ENCODE measurements around the gene APBA1. TPM values are rescaled to one million over a fixed set of nuclear protein-coding genes. Genes with fewer than 3 reads are reported as not detected.
"Not testable (repeated sequence)": the region's sequence is repeated elsewhere in the genome, so short reads cannot be mapped to it uniquely, and the experiment has no call there.

Gene APBA1
- total RNA-seq, 2 donors from 2014 or later, result 6.3 to 7.5 TPM

DNA sequence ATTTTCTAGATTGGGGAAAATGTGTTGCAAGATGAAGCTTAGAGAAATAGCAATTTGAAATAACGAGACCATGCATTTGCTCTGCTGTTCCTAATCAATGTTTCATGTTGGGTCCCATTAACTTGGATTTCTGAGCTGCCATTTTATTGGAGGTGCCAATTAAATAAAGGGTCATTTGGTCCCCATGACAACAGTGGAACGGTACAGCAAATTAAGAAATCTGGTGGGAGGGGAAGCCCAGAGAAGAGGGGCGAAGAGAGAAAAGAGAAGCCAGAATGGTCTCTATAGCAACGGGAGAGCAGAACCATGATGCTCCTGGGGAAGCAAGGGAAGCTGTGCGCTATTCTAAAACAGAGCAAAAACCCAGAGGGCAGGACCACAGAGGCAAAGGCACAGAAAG is 226.9 kb downstream of the APBA1 start:
- Histone ChIP-seq H3K27ac (no peak overlapping the region), H3K9ac (ENCODE audit: low read depth in 2 of 2, low read length in 2 of 2) (no peak overlapping the region), H3K27me3 (no peaks in the 10 kb centered on the region), H3K4me1 (no peaks in the 10 kb centered on the region), H3K4me3 (no peak overlapping the region), H3K36me3 (no peaks in the 10 kb centered on the region), H3K9me3 (no peaks in the 10 kb centered on the region)
- DNase-seq, result no peak
- intact Hi-C loops (cut with DNase I), result no loop called here
- TF ChIP-seq CTCF (IDR thresholded peaks at IDR 0.05), result no peak

DNA sequence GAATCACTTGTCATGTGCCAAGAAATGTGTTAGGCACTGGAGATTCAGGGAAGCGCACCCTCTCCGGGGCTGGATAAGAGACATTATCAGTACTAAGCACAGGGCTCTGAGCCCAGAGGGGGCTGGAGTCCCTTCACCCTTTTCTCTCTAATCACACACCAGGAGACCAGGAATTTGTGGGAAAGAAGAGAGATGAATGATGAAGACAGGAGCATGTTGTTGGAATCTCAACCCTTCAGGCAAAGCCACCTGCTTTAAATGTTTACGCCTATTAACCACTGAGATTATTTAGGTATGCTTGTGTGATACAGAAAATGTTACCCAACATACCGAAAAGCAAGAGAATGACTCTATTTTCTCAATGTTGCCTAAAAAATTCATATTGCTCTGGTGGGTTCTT is 227.4 kb downstream of the APBA1 start:
- no peak overlapping the region for H3K4me3 ChIP-seq
- no peak for DNase-seq
- H3K36me3 ChIP-seq, result no peaks in the 10 kb centered on the region
- no peak overlapping the region for H3K27ac ChIP-seq
- no peak overlapping the region for H3K9ac ChIP-seq (ENCODE audit: low read depth in 2 of 2, low read length in 2 of 2)
- TF ChIP-seq CTCF (IDR thresholded peaks at IDR 0.05), result no peak
- H3K27me3 ChIP-seq, result no peaks in the 10 kb centered on the region
- intact Hi-C loops (cut with DNase I), result no loop called here
- H3K4me1 ChIP-seq, result no peaks in the 10 kb centered on the region
- H3K9me3 ChIP-seq, result no peaks in the 10 kb centered on the region

GRCh38 chr9:69444021-69444420 is 228.2 kb downstream of the APBA1 start:
- no peak for TF ChIP-seq CTCF (IDR thresholded peaks at IDR 0.05)
- Histone ChIP-seq H3K9me3 (no peaks in the 10 kb centered on the region), H3K4me1 (no peaks in the 10 kb centered on the region), H3K9ac (ENCODE audit: low read depth in 2 of 2, low read length in 2 of 2) (no peak overlapping the region), H3K4me3 (no peak overlapping the region), H3K36me3 (no peaks in the 10 kb centered on the region), H3K27me3 (no peaks in the 10 kb centered on the region), H3K27ac (no peak overlapping the region)
- no peak for DNase-seq
- intact Hi-C loops (cut with DNase I), result no loop called here

- no peak for DNase-seq
- H3K27ac ChIP-seq, result no peak overlapping the region
Observed at GRCh38 chr9:69443178-69443577, 229.0 kb downstream of the APBA1 start.

GRCh38 chr9:69442486-69442885 is 229.7 kb downstream of the APBA1 start:
- no peak for TF ChIP-seq CTCF (IDR thresholded peaks at IDR 0.05)
- no peak for DNase-seq
- H3K9me3 ChIP-seq, result no peaks in the 10 kb centered on the region
- H3K27ac ChIP-seq, result no peak overlapping the region
- H3K27me3 ChIP-seq, result no peaks in the 10 kb centered on the region
- H3K4me1 ChIP-seq, result no peaks in the 10 kb centered on the region
- no peaks in the 10 kb centered on the region for H3K36me3 ChIP-seq
- intact Hi-C loops (cut with DNase I), result no loop called here
- no peak overlapping the region for H3K4me3 ChIP-seq
- H3K9ac ChIP-seq (ENCODE audit: low read depth in 2 of 2, low read length in 2 of 2), result no peak overlapping the region

More at GRCh38 chr9:69443178-69443577, 229.0 kb downstream of the APBA1 start:
- no peak overlapping the region for H3K4me3 ChIP-seq
- H3K27me3 ChIP-seq, result no peaks in the 10 kb centered on the region
- no peaks in the 10 kb centered on the region for H3K36me3 ChIP-seq
- intact Hi-C loops (cut with DNase I), result no loop called here
- H3K9me3 ChIP-seq, result no peaks in the 10 kb centered on the region
- no peaks in the 10 kb centered on the region for H3K4me1 ChIP-seq
- no peak for TF ChIP-seq CTCF (IDR thresholded peaks at IDR 0.05)
- no peak overlapping the region for H3K9ac ChIP-seq (ENCODE audit: low read depth in 2 of 2, low read length in 2 of 2)

- not testable (repeated sequence) for DNase-seq
Observed at GRCh38 chr9:69440254-69440955, 231.8 kb downstream of the APBA1 start.

DNA sequence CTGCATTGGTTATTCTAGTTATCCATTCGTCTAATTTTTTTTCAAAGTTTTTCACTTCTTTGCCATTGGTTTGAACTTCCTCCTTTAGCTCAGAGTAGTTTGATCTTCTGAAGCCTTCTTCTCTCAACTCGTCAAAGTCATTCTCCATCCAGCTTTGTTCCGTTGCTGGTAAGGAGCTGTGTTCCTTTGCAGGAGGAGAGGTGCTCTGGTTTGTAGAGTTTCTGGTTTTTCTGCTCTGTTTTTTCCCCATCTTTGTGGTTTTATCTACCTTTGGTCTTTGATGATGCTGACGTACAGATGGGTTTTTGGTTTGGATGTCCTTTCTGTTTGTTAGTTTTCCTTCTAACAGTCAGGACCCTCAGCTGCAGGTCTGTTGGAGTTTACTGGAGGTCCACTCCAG is 232.5 kb downstream of the APBA1 start:
- H3K4me3 ChIP-seq; H3K27me3 ChIP-seq; intact Hi-C loops (cut with DNase I); H3K9ac ChIP-seq (ENCODE audit: low read depth in 2 of 2, low read length in 2 of 2); H3K4me1 ChIP-seq; DNase-seq; H3K9me3 ChIP-seq; H3K36me3 ChIP-seq; H3K27ac ChIP-seq: not testable (repeated sequence)

More at GRCh38 chr9:69440254-69440955, 231.8 kb downstream of the APBA1 start:
- H3K4me1 ChIP-seq; H3K36me3 ChIP-seq; H3K4me3 ChIP-seq; H3K27ac ChIP-seq; H3K9me3 ChIP-seq; H3K9ac ChIP-seq (ENCODE audit: low read depth in 2 of 2, low read length in 2 of 2); H3K27me3 ChIP-seq; intact Hi-C loops (cut with DNase I): not testable (repeated sequence)

Measured in colonic mucosa (tissue), 4 donors.